HCT116 (cell line): ENCODE results near the gene ASAP2.

ENCODE experiments used
- CTCF ChIP-seq, 3 experiments: fragments of 200-600 bp in 1 of 3; sonication (generic) in 1 of 3; IDR thresholded peaks in 2 of 3; conservative IDR thresholded peaks in 1 of 3; 2 replicates each; pipeline ENCODE4 v1.5.1; 2012 to 2017; ENCODE audit warnings: low read depth in 2 of 3, low read length in 2 of 3, antibody characterized with exemption in 1 of 3, borderline replicate concordance in 1 of 3, control low read depth in 1 of 3, mild to moderate bottlenecking in 1 of 3, mixed read lengths in 1 of 3, mixed run types in 1 of 3, moderate library complexity in 1 of 3; ENCODE audit not compliant: insufficient read depth in 1 of 3
- MAX ChIP-seq: IDR thresholded peaks from 2 replicates; pipeline ENCODE4 v1.6.1; 2012
- POLR2A ChIP-seq: IDR thresholded peaks from 2 replicates; pipeline ENCODE4 v1.7.0; 2011; ENCODE audit warnings: borderline replicate concordance; ENCODE audit not compliant: insufficient read depth, insufficient read length; ENCODE audit errors: extremely low read depth
- POLR2AphosphoS5 ChIP-seq: IDR thresholded peaks from 2 replicates; pipeline ENCODE4 v1.6.1; 2011; ENCODE audit warnings: mild to moderate bottlenecking, low read depth, low read length, moderate library complexity
- RAD21 ChIP-seq: IDR thresholded peaks from 2 replicates; pipeline ENCODE4 v1.6.1; 2012; ENCODE audit warnings: low read depth, mild to moderate bottlenecking
- REST ChIP-seq: IDR thresholded peaks from 2 replicates; pipeline ENCODE4 v1.6.1; 2012; ENCODE audit warnings: low read depth
- TCF7L2 ChIP-seq: IDR thresholded peaks from 2 replicates; pipeline ENCODE4 v1.7.0; 2011; ENCODE audit warnings: borderline replicate concordance, inconsistent platforms; ENCODE audit not compliant: insufficient read depth, insufficient read length; ENCODE audit errors: extremely low read depth
- ZBTB33 ChIP-seq: IDR thresholded peaks from 2 replicates; pipeline ENCODE4 v1.6.1; 2011; ENCODE audit warnings: mild to moderate bottlenecking, low read length, moderate library complexity; ENCODE audit not compliant: insufficient replicate concordance; ENCODE audit errors: extremely low read depth
- ZFX ChIP-seq: fragments of 450-650 bp; IDR thresholded peaks from 2 replicates; pipeline ENCODE4 v1.6.1; 2017
- ZNF274 ChIP-seq: fragments of 200-500 bp; sonication (Bioruptor generic); IDR thresholded peaks from 2 replicates; pipeline ENCODE4 v1.6.1; 2014; ENCODE audit warnings: mild to moderate bottlenecking, low read depth, low read length, inconsistent platforms

GRCh38 chr2:9187620-9188214 is 18.9 kb upstream of the ASAP2 start:
- TF ChIP-seq POLR2AphosphoS5 (no peak), CTCF (IDR thresholded peaks at IDR 0.05 in 2 of 3, conservative IDR thresholded peaks at IDR 0.05 in 1 of 3; ENCODE audit: borderline replicate concordance in 1 of 3, insufficient read depth in 1 of 3, low read depth in 2 of 3, low read length in 2 of 3) (no peak), REST (no peak), POLR2A (no peak), TCF7L2 (no peak), MAX (no peak), ZBTB33 (no peak), RAD21 (no peak), ZFX (no peak), ZNF274 (no peak)
